NCI-H2196 (cell line): ENCODE measurements around the gene GRAMD1C.
A peak's percentile ranks its signal among the peaks of the same experiment; 100 is the strongest.
"Not testable (repeated sequence)": the region's sequence is repeated elsewhere in the genome, so short reads cannot be mapped to it uniquely, and the experiment has no call there.

Experiments used
- DNase-seq: peaks from one replicate; lab custom pipeline; 2025; ENCODE audit not compliant: unreplicated experiment; lab: John Stamatoyannopoulos, UW

GRAMD1C gene

DNA sequence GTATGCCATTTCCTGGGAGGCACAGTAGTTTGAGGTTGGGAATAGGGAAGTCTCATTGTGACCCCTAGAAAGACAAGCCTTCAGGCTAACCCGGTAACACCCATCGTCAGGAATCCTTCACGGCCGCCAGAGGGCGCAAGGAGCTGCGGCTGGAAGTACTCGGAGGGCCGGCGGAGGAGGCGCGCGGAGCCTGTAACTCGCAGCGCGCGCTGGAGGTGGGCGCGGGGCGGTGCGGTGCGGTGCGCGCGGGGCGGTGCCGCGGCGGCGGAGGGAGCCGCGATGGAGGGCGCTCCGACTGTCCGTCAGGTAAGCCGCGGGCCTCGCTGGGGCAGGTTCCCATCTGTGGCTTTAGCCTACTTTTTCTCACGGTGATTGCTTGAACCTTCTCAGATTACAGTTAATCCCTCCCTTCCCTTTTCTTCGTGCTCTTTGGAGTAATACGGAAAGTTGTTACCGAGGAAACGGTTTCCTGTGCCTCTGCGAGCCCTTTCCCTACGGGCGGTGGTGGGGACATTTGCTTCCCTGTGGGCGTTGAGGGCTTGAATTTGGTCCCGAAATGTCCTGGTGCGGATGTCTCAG is at the start of gene GRAMD1C:
GRAMD1C (plus strand) TSS at position 158 of the 579 bp plus-strand sequence; CDS start at position 280, 122 bp downstream.
- DNase-seq: peak; percentile 97

DNA sequence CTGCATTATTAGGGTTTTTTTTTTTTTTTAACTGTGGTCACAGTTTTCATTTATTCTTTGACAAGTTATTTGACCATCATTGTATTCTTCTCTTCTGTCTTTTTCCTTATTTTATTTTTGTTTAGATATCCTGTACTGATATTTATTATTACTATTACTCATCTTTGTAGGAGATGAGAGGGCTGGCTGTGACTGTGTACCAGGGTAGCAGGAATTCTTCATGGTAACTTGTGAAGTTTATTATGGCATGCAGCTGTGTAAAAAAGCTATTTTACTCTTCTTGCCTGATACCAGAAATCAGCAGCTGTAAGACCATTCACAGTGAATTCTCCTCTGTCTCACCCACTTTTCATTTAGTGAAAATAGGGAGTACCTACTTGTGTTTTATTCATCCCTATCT is 47.2 kb upstream of the GRAMD1C start:
- DNase-seq: no peak

GRCh38 chr3:113794526-113794925 is 44.1 kb upstream of the GRAMD1C start:
- DNase-seq: no peak

DNA sequence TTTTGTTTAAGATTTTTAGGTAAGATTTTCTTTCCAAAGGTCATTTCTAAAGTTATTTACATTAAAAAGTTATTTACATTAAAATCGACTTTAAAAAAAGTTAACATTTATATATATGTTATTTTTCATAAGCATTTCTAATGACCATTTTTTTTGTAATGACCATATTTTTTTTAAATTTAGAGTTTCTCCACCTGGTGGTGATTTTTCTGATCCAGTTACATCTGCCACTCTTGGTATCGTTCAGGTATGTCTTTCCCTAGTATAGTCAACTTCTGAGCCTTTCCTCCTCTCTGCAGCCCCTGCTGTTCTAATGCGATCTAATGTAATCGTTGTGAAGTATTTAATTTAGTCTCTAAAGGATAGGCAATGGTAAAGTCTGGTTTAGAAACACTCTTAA is 42.9 kb upstream of the GRAMD1C start:
- no peak for DNase-seq

- DNase-seq: no peak
Measured at GRCh38 chr3:113802795-113803455, 35.7 kb upstream of the GRAMD1C start.

GRCh38 chr3:113804661-113805060 is 33.9 kb upstream of the GRAMD1C start:
- DNase-seq: no peak

GRCh38 chr3:113805249-113805648 is 33.3 kb upstream of the GRAMD1C start:
- DNase-seq: no peak

DNA sequence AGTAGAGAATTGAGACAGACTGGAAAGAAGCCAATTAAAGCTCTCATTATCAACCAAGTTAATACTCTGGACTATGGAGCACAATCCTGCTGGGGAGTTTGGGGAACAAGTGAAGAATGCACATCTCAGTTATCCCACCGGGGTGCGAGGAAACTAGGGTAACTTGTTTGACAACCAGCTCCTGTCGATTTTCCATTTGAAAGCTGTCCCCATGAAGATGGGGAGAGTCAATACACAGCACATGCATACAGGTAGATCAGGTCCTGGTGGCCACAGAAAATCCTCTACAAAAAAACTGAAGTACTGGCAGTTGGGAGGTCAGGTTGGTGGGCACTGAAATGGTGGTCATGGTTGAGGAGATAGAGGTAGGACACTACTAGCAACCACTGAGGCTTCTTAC is 25.7 kb upstream of the GRAMD1C start:
- DNase-seq: no peak

DNA sequence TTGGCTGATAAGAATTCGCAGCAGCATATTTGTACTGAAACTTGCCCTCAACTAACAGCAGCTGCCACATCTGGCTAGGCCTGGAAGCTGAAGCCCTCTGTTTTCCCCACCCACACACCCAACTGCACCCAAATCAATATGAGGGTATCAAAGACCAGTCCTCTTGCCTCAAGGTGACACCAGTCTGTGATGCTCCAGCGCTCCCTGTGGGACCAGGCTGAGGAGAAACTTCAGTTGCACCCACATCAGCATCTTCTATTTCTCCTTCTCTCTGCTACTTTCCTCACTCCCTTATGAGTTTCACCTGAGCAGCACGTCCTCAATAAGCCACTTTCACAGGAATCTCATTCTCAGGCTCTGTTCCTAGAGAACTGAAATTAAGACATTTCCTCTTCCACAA is 18.7 kb upstream of the GRAMD1C start:
- no peak for DNase-seq

DNA sequence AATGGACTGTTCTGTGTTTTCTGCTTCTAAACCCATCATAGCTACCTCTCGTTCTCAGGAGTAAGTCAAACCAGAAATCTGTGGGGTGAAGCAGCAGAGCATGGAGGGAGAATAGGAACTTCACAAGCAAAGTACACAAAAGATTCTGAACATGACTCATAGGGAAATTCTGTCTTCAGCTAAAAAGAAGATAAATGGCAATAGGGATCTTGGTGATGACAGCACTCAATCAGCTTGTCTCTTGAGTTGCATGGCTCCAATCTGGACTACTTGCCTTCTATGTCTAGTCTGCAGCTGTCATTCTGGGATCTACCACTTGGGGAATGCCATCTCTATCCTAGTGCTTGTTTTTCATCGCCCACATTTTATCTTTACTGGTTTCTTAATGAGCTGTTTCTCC is 13.5 kb upstream of the GRAMD1C start:
- DNase-seq: no peak

DNA sequence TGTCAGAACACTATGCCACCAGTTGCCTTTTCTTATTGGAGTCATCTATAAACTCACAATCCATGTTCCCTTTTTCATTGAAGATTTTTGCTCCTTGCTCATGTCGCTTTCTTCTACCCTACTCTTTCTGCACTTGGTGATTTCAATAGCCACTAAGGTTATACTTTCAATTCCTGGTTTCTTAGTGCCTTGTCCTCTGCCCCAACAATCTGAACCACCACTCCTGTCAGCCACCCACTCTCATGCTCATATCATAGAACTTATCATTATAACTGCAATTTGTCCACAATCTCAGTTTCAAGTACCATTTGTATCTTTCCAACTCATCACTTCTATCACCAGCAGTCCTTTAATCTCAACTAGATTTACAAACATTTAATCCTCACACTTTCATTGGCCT is 10.0 kb upstream of the GRAMD1C start:
- DNase-seq: no peak

GRCh38 chr3:113829576-113830354 is 8.8 kb upstream of the GRAMD1C start:
- no peak for DNase-seq

- DNase-seq: no peak
Measured at GRCh38 chr3:113831103-113831355, 7.6 kb upstream of the GRAMD1C start.

- DNase-seq: no peak
Measured at GRCh38 chr3:113832477-113833164, 6.0 kb upstream of the GRAMD1C start.

- no peak for DNase-seq
Measured at GRCh38 chr3:113834983-113835382, 3.6 kb upstream of the GRAMD1C start.

GRCh38 chr3:113839551-113839950 is 963 bp downstream of the GRAMD1C start:
- no peak for DNase-seq

GRCh38 chr3:113844622-113845222 is 6.1 kb downstream of the GRAMD1C start:
- DNase-seq: peak; percentile 70

DNA sequence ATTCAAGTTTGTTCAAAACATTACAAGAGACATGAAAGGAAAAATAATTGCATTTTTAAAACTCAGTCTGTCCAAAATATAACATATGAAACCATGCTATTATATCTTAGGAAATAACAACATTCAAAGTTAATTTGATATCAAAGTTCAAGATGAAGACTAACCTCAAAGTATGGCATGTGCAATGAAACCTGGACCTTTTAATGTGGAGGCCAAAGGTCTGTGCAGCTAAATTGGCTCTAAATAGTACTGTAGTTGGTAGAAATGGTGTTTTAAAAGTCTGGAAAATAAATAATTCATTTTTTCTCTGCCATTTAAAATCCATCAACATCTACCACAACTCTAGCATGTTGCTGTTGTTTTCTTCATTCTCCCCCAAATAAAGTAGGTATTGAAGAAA is 8.7 kb downstream of the GRAMD1C start:
- no peak for DNase-seq

DNA sequence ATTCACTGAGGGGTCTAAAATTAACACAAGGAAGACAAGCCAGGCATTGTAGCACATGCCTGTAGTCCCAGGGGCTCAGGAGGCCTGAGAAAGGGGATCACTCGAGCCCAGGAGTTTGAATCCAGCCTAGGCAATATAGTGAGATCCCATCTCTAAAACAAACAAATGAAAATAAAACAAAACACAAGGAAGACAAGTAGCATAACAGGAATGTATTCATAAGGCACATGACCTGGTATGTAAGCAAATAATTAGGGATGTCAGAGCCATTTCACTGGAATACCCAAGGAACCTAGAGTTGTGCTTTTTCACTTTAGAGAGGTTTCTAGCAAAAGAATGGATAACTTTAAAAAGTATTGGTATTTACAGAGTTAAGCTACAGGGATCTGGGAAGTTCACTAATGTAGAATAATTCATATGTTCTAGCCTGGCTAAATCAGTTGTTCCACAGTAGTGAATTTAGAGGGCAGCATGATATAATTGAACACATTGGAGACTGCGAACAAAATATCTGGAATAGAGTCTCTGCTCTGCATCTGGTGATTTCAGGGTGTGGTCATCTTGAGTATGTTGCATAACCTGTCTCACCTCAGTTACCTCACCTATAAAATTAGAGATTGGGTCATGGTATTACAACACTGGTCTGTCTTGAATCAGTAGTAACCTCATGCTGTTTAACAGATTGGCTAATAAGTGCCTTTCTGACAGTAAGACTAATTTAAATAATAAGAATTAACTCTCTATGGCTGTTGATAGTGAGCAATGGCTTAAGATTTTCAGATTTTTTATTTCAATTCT is 9.3 kb downstream of the GRAMD1C start:
- no peak for DNase-seq

DNA sequence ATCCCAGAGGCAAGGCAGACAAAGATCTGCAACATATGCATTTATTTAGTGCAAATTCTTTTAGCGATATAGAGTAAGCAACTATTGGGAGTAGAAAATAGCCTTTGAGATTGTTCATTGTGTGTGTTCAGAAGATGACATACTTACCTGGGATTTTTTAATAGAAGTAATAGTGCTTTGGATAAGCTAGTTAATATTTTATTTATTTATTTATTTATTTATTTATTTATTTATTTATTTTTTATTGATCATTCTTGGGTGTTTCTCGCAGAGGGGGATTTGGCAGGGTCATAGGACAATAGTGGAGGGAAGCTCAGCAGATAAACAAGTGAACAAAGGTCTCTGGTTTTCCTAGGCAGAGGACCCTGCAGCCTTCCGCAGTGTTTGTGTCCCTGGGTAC is 10.5 kb downstream of the GRAMD1C start:
- not testable (repeated sequence) for DNase-seq

- not testable (repeated sequence) for DNase-seq
Measured at GRCh38 chr3:113849841-113850240, 11.3 kb downstream of the GRAMD1C start.
